GM13977 (cell line): Measurements from ENCODE around the gene TMEM126A.
"Not testable (repeated sequence)": the region's sequence is repeated elsewhere in the genome, so short reads cannot be mapped to it uniquely, and the experiment has no call there.

Experiments used
- DNase-seq: peaks from one replicate; pipeline ENCODE4 v3.0.0; 2012; ENCODE audit warnings: low spot score
- CTCF ChIP-seq: IDR thresholded peaks from 2 replicates; pipeline ENCODE4 v1.5.1; 2012; ENCODE audit warnings: mild to moderate bottlenecking, control low read depth; ENCODE audit not compliant: insufficient read depth; ENCODE audit errors: extremely low read depth, missing control alignments
- in situ Hi-C: fragments of 300-500 bp; cut with MboI; formaldehyde crosslinking; loops from one replicate; pipeline ENCODE4 v1.12.0; 2022; ENCODE audit warnings: low sequenced_read_pairs, low pct_unique_long_range_greater_than_20kb, mixed read lengths, inconsistent platforms; ENCODE audit not compliant: unreplicated experiment

The TMEM126A gene

GRCh38 chr11:85666687-85667086 lies 18.9 kb downstream of the TMEM126A start:
- TF ChIP-seq CTCF: no peak
- no peak for DNase-seq
- in situ Hi-C loops: no loop called here

GRCh38 chr11:85668157-85668556 lies 20.4 kb downstream of the TMEM126A start:
- in situ Hi-C loops: no loop called here
- DNase-seq: no peak
- TF ChIP-seq CTCF: no peak

- in situ Hi-C loops, DNase-seq: not testable (repeated sequence)
Measured at GRCh38 chr11:85670949-85671663, 23.3 kb downstream of the TMEM126A start.

GRCh38 chr11:85672105-85672902 lies 24.5 kb downstream of the TMEM126A start:
- DNase-seq: no peak
- in situ Hi-C loops: no loop called here
- TF ChIP-seq CTCF: no peak

GRCh38 chr11:85673393-85673792 lies 25.6 kb downstream of the TMEM126A start:
- TF ChIP-seq CTCF: no peak
- in situ Hi-C loops: no loop called here
- no peak for DNase-seq

GRCh38 chr11:85679576-85679975 lies 31.8 kb downstream of the TMEM126A start:
- in situ Hi-C loops: no loop called here
- no peak for DNase-seq
- TF ChIP-seq CTCF: no peak

GRCh38 chr11:85680897-85681296 lies 33.1 kb downstream of the TMEM126A start:
- in situ Hi-C loops: no loop called here
- DNase-seq: no peak
- no peak for TF ChIP-seq CTCF
